H1 (cell line): Measurements from ENCODE around the gene AURKB. TPM values are rescaled to one million over a fixed set of nuclear protein-coding genes. Genes with fewer than 3 reads are reported as not detected.

ENCODE experiments used
- ASH2L ChIP-seq: fragments of 200-600, 300-600 bp; sonication (generic); IDR thresholded peaks from one replicate; pipeline ENCODE4 v1.7.1; 2017; ENCODE audit warnings: low read length
- CHD7 ChIP-seq: fragments of 300-600 bp; sonication (generic); IDR thresholded peaks from 2 replicates; pipeline ENCODE4 v1.7.1; 2012; ENCODE audit warnings: low read length, moderate library complexity, mild to moderate bottlenecking, inconsistent platforms; ENCODE audit not compliant: insufficient replicate concordance
- GABPA ChIP-seq: IDR thresholded peaks from 2 replicates; pipeline ENCODE4 v1.6.1; 2011; ENCODE audit warnings: mild to moderate bottlenecking, low read length, moderate library complexity, borderline replicate concordance; ENCODE audit not compliant: insufficient read depth
- MAFK ChIP-seq: IDR thresholded peaks from 2 replicates; pipeline ENCODE4 v1.6.1; 2012; ENCODE audit warnings: low read depth, mild to moderate bottlenecking, improper control_type of control experiment, low read length
- SP4 ChIP-seq: IDR thresholded peaks from 2 replicates; pipeline ENCODE4 v1.6.1; 2012; ENCODE audit warnings: low read length, inconsistent platforms
- polyA plus RNA-seq, 7 experiments: library from polyadenylated mRNA; depleted of rRNA in 3 of 7; stranded (reverse) in 5 of 7; unstranded in 2 of 7; fragments of >200 nt in 5 of 7; fragments of 200-250 nt in 2 of 7; gene quantifications; 1 replicate in 5 of 7; 2 replicates in 1 of 7; 4 replicates in 1 of 7; pipeline versions ENCODE4 v1.2.1 to v1.2.3, GENCODE V29; 2011 to 2013; ENCODE audit warnings: missing spikeins in 2 of 7, mixed read lengths in 2 of 7
- total RNA-seq: library from RNA; stranded (reverse); fragmentation: NEBNext Ultra II Directional; extraction: Animal tissue kit (Norgen Biotek cat#: 25700); gene quantifications from 2 replicates; pipeline ENCODE4 v1.2.1, GENCODE V29; 2021

Gene AURKB
- total and polyA plus RNA-seq, 2 of the 8 experiments (the other 6 are each of a cell fraction or from before 2014, with no cell fraction given): 102 to 160 TPM

GRCh38 chr17:8160224-8160577 lies 50.2 kb downstream of the AURKB start (continued):
- TF ChIP-seq CHD7 (no peak), GABPA (no peak), ASH2L (no peak), MAFK (no peak), SP4 (no peak)
